Lower leg skin (tissue), 3 donors: Measurements from ENCODE around the gene CRAT.

ENCODE experiments used
- POLR2A ChIP-seq, 2 donors: fragments of 450-650 bp; IDR thresholded peaks; one replicate each; pipeline ENCODE4 v1.6.1; 2016 to 2017; ENCODE audit warnings: antibody characterized with exemption in 2 of 2, mild to moderate bottlenecking in 1 of 2, moderate library complexity in 1 of 2
- TF ChIP-seq, protein P1 (sequence below), 3 donors: fragments of 450-650 bp; IDR thresholded peaks; one replicate each; pipeline ENCODE4 v1.5.1; 2016; ENCODE audit warnings: antibody characterized with exemption in 3 of 3, mild to moderate bottlenecking in 3 of 3, moderate library complexity in 2 of 3

DNA sequence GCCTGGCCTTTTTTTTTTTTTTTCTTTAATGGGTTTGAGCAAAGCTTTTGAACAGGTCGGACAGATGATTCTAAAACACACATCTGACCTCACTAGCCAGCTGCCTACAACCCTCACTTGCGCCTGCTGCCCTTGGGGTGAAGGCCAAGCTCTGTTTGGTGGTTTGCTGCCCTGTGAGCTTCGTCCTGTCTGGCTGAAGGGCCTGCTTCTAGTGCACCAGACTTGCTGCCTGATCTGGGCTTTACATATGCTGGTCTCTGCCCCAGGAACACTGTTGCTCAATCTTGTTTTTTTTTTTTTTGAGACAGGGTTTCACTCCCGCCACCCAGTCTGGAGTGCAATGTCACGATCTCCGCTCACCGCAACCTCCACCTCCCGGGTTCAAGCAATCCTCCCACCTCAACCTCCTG, 46.1 kb downstream of the CRAT start:
- TF ChIP-seq POLR2A (IDR thresholded peaks at IDR 0.05) = no peak
- TF ChIP-seq, protein P1, sequence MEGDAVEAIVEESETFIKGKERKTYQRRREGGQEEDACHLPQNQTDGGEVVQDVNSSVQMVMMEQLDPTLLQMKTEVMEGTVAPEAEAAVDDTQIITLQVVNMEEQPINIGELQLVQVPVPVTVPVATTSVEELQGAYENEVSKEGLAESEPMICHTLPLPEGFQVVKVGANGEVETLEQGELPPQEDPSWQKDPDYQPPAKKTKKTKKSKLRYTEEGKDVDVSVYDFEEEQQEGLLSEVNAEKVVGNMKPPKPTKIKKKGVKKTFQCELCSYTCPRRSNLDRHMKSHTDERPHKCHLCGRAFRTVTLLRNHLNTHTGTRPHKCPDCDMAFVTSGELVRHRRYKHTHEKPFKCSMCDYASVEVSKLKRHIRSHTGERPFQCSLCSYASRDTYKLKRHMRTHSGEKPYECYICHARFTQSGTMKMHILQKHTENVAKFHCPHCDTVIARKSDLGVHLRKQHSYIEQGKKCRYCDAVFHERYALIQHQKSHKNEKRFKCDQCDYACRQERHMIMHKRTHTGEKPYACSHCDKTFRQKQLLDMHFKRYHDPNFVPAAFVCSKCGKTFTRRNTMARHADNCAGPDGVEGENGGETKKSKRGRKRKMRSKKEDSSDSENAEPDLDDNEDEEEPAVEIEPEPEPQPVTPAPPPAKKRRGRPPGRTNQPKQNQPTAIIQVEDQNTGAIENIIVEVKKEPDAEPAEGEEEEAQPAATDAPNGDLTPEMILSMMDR (IDR thresholded peaks at IDR 0.05) = peak in 1 of 3 donors; percentile 47
